ENCODE results near the gene LTO1. TPM values are rescaled to one million over a fixed set of nuclear protein-coding genes. Genes with fewer than 3 reads are reported as not detected.

The LTO1 gene
- total and polyA plus RNA-seq, 2 of the 13 experiments (the other 11 are each of a cell fraction or from before 2014, with no cell fraction given) = 11.8 to 15.0 TPM

GRCh38 chr11:69683764-69684333, 8.7 kb upstream of the LTO1 start (continued):
- peak; percentile 37; the same call in 1 of the 2 replicates for TF ChIP-seq RXRB (CRISPR knock-in tag; IDR thresholded peaks at IDR 0.05; ENCODE audit: borderline replicate concordance)
- TF ChIP-seq, protein P1, sequence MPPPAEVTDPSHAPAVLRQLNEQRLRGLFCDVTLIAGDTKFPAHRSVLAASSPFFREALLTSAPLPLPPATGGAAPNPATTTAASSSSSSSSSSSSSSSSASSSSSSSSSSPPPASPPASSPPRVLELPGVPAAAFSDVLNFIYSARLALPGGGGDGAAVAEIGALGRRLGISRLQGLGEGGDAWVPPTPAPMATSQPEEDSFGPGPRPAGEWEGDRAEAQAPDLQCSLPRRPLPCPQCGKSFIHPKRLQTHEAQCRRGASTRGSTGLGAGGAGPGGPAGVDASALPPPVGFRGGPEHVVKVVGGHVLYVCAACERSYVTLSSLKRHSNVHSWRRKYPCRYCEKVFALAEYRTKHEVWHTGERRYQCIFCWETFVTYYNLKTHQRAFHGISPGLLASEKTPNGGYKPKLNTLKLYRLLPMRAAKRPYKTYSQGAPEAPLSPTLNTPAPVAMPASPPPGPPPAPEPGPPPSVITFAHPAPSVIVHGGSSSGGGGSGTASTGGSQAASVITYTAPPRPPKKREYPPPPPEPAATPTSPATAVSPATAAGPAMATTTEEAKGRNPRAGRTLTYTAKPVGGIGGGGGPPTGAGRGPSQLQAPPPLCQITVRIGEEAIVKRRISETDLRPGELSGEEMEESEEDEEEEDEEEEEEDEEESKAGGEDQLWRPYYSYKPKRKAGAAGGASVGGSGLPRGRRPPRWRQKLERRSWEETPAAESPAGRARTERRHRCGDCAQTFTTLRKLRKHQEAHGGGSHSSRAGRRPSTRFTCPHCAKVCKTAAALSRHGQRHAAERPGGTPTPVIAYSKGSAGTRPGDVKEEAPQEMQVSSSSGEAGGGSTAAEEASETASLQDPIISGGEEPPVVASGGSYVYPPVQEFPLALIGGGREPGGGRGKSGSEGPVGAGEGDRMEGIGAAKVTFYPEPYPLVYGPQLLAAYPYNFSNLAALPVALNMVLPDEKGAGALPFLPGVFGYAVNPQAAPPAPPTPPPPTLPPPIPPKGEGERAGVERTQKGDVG (CRISPR knock-in tag; IDR thresholded peaks at IDR 0.05; ENCODE audit: borderline replicate concordance) = no peak
- no peak for TF ChIP-seq PRDM10 (CRISPR knock-in tag; IDR thresholded peaks at IDR 0.05; ENCODE audit: low read depth)
- TF ChIP-seq NCOR1 (IDR thresholded peaks at IDR 0.05; ENCODE audit: borderline replicate concordance, low read length) = no peak
- TF ChIP-seq ZNF510 (CRISPR knock-in tag; IDR thresholded peaks at IDR 0.05; ENCODE audit: low read depth) = no peak
- TF ChIP-seq, protein P2, sequence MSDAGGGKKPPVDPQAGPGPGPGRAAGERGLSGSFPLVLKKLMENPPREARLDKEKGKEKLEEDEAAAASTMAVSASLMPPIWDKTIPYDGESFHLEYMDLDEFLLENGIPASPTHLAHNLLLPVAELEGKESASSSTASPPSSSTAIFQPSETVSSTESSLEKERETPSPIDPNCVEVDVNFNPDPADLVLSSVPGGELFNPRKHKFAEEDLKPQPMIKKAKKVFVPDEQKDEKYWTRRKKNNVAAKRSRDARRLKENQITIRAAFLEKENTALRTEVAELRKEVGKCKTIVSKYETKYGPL (CRISPR knock-in tag; IDR thresholded peaks at IDR 0.05) = no peak
- TF ChIP-seq ZNF75D (CRISPR knock-in tag; IDR thresholded peaks at IDR 0.05; ENCODE audit: borderline replicate concordance) = no peak
- TF ChIP-seq STAG1 (CRISPR knock-in tag; IDR thresholded peaks at IDR 0.05) = peak; percentile 99
- TF ChIP-seq, protein P3, sequence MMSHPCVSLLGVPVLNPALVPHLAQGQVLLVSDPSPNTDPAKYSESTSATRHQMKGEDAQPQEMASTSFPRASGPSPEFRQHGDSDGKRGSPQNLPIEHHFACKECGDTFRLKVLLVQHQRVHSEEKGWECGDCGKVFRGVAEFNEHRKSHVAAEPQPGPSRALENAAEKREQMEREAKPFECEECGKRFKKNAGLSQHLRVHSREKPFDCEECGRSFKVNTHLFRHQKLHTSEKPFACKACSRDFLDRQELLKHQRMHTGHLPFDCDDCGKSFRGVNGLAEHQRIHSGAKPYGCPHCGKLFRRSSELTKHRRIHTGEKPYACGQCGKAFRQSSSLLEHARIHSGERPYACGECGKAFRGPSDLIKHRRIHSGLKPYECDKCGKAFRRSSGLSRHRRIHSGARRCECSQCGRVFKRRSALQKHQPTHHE (CRISPR knock-in tag; IDR thresholded peaks at IDR 0.05; ENCODE audit: borderline replicate concordance) = no peak
- peak; percentile 57 for TF ChIP-seq ZNF501 (CRISPR knock-in tag; IDR thresholded peaks at IDR 0.05)
- no peak for TF ChIP-seq HOXD1 (CRISPR knock-in tag; IDR thresholded peaks at IDR 0.05)
- TF ChIP-seq, protein P4, sequence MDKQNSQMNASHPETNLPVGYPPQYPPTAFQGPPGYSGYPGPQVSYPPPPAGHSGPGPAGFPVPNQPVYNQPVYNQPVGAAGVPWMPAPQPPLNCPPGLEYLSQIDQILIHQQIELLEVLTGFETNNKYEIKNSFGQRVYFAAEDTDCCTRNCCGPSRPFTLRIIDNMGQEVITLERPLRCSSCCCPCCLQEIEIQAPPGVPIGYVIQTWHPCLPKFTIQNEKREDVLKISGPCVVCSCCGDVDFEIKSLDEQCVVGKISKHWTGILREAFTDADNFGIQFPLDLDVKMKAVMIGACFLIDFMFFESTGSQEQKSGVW (CRISPR knock-in tag; IDR thresholded peaks at IDR 0.05; ENCODE audit: borderline replicate concordance) = no peak
- TF ChIP-seq HMGXB3 (CRISPR knock-in tag; IDR thresholded peaks at IDR 0.05; ENCODE audit: borderline replicate concordance) = no peak
- no peak for TF ChIP-seq ZNF749 (CRISPR knock-in tag; IDR thresholded peaks at IDR 0.05; ENCODE audit: borderline replicate concordance)

Data from HepG2 (cell line).